Pericardium fibroblast (primary cell): Measurements from ENCODE around the gene MRPL1. TPM values are rescaled to one million over a fixed set of nuclear protein-coding genes. Genes with fewer than 3 reads are reported as not detected.

Experiments
- total RNA-seq: library from RNA; depleted of rRNA; stranded (reverse); fragments of >200 nt; gene quantifications from 2 replicates; pipeline ENCODE4 v1.2.3, GENCODE V29; 2015

Gene MRPL1
- 13.7 and 17.7 TPM in 2 replicates for total RNA-seq

GRCh38 chr4:77862478-77863216 is at the start of gene MRPL1:
MRPL1 (plus strand) TSS chr4:77862830; CDS start chr4:77862849, 19 bp downstream.

GRCh38 chr4:77818602-77819403 is 43.8 kb upstream of the MRPL1 start, which contains the start of gene CNOT6L:
CNOT6L (minus strand) TSS chr4:77819368; CDS start chr4:77819308, 60 bp downstream.

Other genes starting within 250 kb of the MRPL1 start
- 4.8 TPM in 2 replicates for gene CNOT6L, start 43.5 kb upstream of the MRPL1 start, total RNA-seq
- 40.4 and 53.8 TPM in 2 replicates for gene FRAS1, start 194.5 kb downstream of the MRPL1 start, total RNA-seq